HG03139 (cell line): Measurements from ENCODE around the gene CCNL2.

Experiments used
- ATAC-seq: cut with Tn5 transposase; IDR thresholded peaks from one replicate; pipeline ENCODE4 v1.9.1; 2021; ENCODE audit not compliant: unreplicated experiment

CCNL2 gene

GRCh38 chr1:1357871-1358432, 41.2 kb downstream of the CCNL2 start:
- ATAC-seq: no peak

DNA sequence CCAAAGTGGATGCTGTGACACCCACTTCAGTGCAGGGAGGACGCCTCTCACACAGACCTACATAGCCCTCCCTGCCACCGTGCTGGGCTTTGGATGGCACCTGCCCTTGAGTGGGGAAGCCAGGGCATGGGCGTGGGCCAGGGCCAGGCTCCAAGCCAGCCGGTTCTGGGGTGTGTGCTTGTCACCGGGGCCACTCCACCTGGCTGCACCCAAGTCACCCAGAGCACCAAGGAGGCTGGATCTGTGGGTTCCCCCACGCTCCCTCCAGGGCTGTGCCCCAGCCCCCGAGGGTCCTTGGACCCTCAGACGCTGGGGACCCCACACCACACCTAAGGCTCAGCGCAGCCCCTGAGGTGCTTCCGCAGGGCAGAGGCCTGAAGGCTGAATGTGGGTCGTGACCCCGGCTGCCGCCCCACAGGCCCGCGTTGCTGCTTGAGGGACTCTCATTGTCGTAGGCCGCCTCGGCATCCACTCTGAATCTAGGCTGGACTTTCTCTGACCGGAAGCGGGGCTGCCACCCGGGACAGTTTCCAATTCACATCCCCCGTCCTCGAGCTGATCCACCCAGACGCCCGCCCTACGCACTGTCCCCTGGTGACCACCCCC, 42.2 kb downstream of the CCNL2 start:
- ATAC-seq: no peak

DNA sequence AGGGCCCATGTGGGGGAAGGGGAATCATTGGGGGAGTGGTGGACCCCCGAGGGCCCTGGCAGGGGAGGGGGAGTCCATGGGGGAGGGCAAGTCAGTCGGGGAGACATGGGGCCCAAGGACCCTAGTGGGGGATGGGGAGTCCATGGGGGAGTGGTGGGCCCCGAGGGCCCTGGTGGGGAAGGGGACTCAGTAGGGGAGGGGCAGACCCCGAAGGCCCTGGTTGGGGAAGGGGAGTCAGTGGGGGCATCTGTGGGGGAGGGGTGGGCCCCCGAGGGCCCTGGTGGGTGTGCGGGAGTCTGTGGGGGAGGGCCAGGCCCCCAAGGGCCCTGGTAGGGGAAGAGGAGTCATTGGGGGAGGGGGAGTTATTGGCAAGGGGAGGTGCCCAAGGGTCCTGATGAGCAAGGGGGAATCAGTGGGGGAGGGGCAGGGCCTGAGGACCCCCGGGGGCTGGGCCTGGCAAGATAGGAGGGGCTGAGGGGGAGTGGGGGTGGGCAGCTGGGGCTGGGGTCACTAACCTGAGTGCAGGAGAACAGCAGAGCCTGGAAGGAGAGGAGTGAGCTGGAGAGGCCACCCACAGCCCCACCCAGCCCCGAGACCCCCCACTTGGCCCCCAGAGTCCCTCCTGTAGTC, 42.9 kb downstream of the CCNL2 start:
- ATAC-seq: no peak

DNA sequence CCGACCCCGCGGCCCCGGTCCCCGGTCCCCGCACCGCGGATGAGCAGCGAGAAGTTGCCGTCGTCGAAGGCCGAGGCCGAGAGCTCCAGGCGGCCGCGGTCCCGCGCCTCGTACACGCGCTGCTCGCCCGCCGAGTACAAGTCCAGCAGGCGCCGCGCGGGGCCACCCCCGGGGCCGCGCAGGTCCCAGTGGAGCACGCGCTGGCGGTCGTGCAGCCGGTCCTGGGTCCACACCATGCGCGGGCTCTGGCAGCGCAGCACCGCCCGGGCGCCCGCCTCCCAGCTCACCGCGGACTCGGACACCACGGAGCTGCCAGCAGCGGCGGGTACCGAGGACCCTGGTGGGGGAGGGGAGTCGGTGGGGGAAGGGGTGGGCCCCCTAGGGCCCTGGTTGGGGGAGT, 43.7 kb downstream of the CCNL2 start:
- ATAC-seq: no peak

DNA sequence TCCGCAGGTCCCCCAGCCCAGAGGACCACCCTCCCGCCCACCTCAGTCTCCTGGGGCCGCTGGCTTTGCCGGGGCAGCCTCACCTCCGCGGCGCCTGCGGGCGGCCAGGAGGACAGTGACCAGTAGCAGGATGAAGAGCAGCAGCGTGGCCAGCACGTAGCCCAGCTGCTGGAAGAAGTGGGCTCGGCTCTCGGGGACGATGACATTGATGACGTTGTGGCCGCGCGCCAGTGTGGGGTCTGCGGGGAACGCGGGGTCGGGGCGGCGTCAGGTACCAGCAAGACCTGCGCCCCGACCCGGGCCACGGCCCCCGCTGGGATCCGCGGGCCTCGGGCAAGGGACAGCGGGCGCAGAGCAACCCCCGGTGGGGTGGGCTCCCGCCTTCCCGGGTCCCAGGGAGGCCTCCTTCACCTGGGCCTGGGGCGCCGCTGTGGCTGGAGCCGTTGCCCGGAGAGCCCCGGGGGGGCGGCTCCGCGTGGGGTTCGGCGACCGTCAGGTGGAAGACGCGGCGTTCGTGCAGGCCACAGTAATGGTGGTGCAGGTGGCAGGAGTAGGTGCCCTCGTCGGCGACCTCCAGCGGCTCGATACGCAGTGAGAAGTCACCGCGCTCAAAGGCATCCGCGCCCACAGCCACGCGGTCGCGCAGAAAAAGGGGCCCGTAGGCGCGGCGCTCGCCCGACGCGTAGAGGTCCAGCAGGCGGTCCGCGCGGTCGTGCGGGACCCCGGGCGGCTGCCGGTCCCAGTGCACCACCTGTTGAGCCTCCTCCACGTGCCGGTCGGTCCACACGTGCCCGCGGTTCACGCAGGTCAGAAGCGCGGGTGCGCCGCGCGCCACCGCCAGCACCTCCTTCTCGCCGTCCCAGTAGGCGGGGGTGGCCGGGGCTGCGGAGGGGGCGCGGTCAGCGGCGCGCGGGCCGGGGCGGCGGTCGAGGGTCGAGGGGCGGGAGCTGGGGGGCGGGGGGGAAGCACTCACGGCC, 44.6 kb downstream of the CCNL2 start:
- ATAC-seq: no peak

DNA sequence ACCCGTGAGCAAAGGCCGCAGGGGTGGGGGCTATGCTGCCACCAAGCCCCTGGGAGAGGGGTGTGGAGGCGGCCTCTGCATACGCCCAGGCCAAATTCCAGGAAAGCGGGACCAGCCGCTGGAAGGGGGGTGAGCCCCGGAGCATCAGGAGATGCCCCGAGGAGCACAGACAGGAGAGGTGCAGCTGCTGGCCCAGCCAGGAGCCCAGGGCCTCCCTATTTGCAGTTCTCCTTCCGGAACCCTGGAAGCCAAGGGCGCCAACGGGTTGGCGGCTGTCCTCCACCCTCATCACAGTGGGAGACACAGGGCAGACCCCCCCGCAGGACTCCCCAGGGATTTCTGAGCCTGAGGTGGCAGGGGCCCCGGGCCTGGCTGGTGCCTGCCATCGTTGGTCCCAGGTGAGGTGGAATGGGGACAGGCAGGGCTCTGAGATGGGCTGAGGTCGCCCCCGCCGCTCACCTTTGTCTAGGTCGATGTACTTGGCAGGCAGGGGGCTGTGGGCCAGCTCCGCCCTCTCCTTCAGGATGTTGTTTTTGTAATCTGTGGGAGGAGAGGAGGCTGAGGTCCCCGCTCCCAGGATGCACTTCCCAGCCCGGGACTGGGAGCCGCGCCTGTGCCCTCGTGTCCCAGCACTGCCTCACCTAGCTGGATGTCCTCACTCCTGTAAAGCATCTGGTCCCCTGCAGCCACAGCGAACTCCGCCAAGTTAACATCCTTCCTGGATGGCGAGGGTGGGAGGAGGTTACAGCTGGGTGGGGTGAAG, 45.6 kb downstream of the CCNL2 start:
- ATAC-seq: no peak

GRCh38 chr1:1352786-1353388, 46.2 kb downstream of the CCNL2 start:
- no peak for ATAC-seq

DNA sequence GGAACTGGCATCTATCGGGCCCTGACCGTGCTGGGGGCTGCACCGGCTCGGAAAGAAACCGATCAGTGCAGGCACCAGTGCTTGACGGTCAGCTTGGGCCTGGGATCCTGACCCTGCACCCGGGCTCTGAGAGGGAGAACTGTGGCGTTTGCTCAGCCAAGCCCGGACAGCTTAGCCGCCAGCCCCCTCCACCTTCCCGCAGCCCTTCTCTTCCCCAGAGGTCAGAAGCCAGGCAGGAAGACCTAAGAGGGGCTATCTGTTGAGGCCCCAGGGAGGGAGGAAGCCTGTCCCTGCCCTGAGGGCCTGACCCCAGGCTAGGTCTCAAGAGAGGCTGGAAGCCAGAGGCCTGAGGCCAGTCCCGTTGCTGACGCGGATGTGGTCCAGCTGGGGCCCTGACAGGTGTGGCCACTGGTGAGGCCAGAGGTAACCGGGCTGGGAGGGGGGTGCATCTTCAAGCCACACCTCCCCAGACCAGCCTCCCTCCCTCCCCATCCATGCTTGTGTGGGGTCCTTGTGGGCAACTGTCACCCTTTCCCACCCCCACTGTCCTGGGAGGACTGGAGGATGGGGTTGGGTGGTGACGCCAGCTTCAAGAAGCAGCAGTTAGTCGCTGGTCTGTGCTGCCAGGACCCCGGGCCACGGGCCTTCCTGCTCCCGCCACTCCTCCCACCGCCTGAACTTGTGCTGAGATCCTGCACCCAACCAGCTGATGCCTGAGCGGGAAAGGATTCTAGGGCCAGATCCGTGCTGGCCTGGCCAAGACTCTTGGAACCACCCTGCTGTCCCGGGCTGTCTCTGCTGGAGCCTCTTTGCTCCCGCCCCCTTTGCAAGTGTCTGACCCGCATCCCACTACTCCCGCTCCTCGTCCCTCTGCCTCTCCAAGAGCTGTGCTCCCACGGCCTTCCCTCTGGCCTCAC, 47.4 kb downstream of the CCNL2 start:
- ATAC-seq: no peak

- no peak for ATAC-seq
Measured at GRCh38 chr1:1349256-1350012, 49.7 kb downstream of the CCNL2 start, which contains the start of gene DVL1. Gene DVL1, minus strand, starts transcription at chr1:1349418. Its CDS starts 353 bp downstream, at chr1:1349065.

DNA sequence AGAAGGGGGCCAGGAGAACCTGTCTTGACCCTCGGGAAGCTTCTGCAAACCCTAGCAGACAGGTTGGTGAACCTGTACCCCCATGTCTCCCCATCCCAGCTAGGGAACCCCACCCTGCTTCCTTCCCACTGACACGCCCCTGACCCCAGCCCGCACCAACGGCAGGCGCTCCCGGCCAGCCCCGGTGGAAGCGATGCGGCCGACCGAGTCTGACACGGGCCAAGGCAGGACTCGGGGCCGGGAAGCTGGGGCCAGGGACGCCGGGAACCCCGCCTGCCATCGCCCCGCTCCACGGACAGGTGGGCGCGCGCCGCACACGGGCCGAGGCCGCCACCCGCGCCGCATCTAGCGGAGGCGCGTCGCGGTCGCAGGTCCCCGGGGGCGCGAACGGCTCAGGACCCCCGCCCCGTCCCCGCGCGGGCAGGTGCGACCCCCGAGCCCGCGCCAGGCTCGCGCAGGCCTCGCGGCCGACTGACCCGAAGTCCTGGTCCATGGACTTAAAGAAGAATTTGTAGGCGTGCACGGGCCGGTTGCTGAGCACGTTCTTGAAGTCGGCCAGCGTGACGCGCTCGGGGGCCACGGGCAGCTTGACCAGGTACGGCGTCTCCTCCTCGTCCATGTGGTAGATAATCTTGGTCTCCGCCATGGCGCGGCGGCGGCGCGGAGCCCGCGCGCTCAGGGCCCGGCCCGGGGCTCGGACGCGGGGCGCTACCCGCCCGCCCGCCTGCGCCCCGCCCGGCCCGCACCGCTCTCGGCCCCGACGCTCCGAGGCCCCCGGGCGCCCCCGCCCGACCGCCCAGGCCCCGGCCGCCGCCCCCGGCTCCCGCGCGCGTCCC, 50.5 kb downstream of the CCNL2 start:
- ATAC-seq: no peak

GRCh38 chr1:1347663-1348419, 51.3 kb downstream of the CCNL2 start:
- no peak for ATAC-seq

GRCh38 chr1:1347026-1347595, 52.0 kb downstream of the CCNL2 start:
- ATAC-seq: no peak

- ATAC-seq: no peak
Measured at GRCh38 chr1:1346501-1346890, 52.6 kb downstream of the CCNL2 start.

- no peak for ATAC-seq
Measured at GRCh38 chr1:1345860-1346500, 53.2 kb downstream of the CCNL2 start.

DNA sequence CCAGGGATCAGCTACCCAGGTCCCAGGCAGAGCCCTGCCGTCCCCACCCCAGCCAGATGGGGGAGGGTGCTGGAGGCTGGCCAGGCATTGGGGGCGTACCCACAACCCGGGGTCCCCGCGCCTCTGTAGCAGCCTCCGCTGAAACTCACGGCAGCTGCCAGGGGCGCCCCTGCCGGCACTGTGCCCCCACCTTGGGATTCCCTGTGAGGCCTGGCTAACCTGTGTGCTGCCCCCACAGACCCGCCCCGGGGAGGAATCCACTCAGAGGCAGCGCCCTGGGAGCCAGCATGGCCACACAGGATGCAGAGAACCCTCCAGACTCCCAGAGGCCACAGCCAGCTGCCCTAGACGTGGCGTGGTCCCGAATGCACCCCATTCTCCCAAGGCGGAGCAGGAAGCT, 53.8 kb downstream of the CCNL2 start:
- no peak for ATAC-seq
